Measurements from ENCODE around the gene MYO18B.

DNA sequence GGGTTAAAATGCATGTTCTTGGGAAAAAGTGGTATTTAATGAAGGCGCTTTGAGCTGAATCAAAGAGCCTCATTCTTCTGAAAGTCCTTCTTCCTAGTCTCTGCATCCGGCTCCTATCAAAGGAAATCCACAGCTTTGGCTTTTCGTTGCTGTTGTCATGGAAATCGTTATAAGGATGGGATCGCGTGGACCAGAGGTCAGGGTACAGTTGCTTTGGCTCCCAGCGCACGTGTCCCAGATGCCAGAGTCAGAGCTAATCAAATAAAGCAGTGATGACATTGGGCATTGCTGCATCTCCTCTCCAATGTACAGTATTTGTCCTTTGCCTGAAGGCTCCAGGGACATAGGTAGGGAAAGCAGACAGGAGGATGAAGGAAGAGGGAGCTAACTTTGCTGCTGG, 181.9 kb downstream of the MYO18B start:
- TF ChIP-seq POLR2A (IDR thresholded peaks at IDR 0.05): no peak
- TF ChIP-seq, protein P1, sequence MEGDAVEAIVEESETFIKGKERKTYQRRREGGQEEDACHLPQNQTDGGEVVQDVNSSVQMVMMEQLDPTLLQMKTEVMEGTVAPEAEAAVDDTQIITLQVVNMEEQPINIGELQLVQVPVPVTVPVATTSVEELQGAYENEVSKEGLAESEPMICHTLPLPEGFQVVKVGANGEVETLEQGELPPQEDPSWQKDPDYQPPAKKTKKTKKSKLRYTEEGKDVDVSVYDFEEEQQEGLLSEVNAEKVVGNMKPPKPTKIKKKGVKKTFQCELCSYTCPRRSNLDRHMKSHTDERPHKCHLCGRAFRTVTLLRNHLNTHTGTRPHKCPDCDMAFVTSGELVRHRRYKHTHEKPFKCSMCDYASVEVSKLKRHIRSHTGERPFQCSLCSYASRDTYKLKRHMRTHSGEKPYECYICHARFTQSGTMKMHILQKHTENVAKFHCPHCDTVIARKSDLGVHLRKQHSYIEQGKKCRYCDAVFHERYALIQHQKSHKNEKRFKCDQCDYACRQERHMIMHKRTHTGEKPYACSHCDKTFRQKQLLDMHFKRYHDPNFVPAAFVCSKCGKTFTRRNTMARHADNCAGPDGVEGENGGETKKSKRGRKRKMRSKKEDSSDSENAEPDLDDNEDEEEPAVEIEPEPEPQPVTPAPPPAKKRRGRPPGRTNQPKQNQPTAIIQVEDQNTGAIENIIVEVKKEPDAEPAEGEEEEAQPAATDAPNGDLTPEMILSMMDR (IDR thresholded peaks at IDR 0.05): no peak
- TF ChIP-seq POLR2AphosphoS5 (IDR thresholded peaks at IDR 0.05; ENCODE audit: insufficient read depth in 1 of 2, low read depth in 1 of 2): no peak

Data from vagina (tissue), 2 donors.